ENCODE data around the gene NEDD4L. TPM values are rescaled to one million over a fixed set of nuclear protein-coding genes. Genes with fewer than 3 reads are reported as not detected.

NEDD4L gene
- total RNA-seq, 5 donors from 2014 or later (not counting 1 experiment from before 2014, with no cell fraction given): 4.4 to 10.7 (median 6.7) TPM

DNA sequence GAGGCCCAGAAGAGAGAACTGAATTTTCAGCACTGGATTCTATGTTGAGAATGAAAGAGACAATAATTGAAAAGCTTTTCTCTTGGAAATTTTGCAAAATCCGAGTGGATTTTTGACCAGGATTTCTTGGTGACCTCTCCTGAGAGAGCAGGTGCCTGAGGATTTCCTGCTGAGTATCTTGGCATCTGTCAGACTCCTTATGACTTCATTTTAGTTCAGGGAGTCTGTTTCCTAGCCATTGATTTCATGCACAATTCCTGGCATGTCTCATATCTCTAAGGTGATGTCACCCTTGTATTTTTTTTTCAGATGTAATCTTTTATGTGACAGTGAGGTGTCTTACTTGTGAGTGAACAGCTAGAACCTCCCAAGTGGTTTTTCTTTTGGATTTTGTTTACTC lies 195.9 kb downstream of the NEDD4L start:
- no peaks in the 10 kb centered on the region for H3K9me3 ChIP-seq
- Mint-ChIP-seq H3K27ac (no peak overlapping the region), H3K9me3 (no peaks in the 10 kb centered on the region), H3K4me1 (no peaks in the 10 kb centered on the region), H3K27me3 (no peaks in the 10 kb centered on the region), H3K36me3 (no peaks in the 10 kb centered on the region), H3K4me3 (no peak overlapping the region)
- no peak overlapping the region for H3K27ac ChIP-seq (ENCODE audit: low read length)
- ChIA-PET POLR2A (interaction anchor here in 1 of 2 donors (0.7 kb wide), 1 partner anchor 92 kb away, joined by 4 read pairs; no protein-coding TSS in a partner anchor), CTCF (no interaction called here)
- WGBS (ENCODE audit: insufficient coverage): 31% methylated on average over 1 of the region's 1 CpG
- H3K4me1 ChIP-seq (ENCODE audit: control insufficient read depth in 1 of 2, extremely low read depth in 1 of 2, insufficient read depth in 2 of 2, low read length in 2 of 2): no peaks in the 10 kb centered on the region
- H3K36me3 ChIP-seq (ENCODE audit: control insufficient read depth in 2 of 2, extremely low read depth in 1 of 2, insufficient read depth in 1 of 2, low read length in 1 of 2): no peaks in the 10 kb centered on the region
- no peaks in the 10 kb centered on the region for H3K27me3 ChIP-seq (replicated peaks in 1 of 2; ENCODE audit: control insufficient read depth in 2 of 2, extremely low read depth in 1 of 2, insufficient read depth in 2 of 2, low read length in 1 of 2)
- no peak for DNase-seq
- ATAC-seq (replicated peaks in 1 of 4): no peak
- H3K4me3 ChIP-seq (ENCODE audit: control insufficient read depth in 1 of 2, extremely low read depth in 1 of 2, low read length in 1 of 2): no peak overlapping the region

DNA sequence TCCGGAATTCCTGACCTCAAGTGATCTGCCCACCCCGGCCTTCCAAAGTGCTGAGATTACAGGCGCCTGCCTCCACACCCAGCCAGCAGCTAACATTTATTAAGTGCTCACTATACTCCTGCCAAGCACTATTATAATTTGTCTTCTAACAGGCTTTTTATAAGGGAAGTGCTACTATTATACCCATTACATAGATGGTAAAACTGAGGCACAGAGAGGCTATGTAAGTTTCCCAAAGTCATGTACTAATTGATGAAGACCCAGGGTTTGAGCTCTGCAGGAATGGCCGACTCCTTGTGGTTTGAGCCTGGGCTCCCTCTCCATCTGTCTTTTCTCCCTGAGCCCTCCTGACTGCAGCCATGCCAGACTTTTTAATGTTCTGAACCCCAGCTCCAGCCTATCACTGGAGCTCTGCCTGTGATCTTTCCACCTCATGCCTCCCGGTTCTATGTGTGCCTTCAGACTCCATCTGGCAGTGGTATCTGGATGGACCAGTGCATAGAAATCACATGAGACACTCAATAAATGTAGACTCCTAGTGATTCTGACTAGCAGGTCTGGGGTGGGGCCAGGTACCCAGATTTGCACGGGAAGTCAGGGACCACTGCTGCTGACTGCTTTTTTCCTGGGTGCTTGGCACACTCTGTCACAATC lies 197.1 kb downstream of the NEDD4L start:
- Mint-ChIP-seq H3K27me3 (no peaks in the 10 kb centered on the region), H3K9me3 (no peaks in the 10 kb centered on the region), H3K36me3 (no peaks in the 10 kb centered on the region), H3K4me1 (no peaks in the 10 kb centered on the region), H3K27ac (no peak overlapping the region), H3K4me3 (no peak overlapping the region)
- no peak overlapping the region for H3K4me3 ChIP-seq (ENCODE audit: control insufficient read depth in 1 of 2, extremely low read depth in 1 of 2, low read length in 1 of 2)
- 98% methylated on average over 5 of the region's 6 CpGs for WGBS (ENCODE audit: insufficient coverage)
- H3K36me3 ChIP-seq (ENCODE audit: control insufficient read depth in 2 of 2, extremely low read depth in 1 of 2, insufficient read depth in 1 of 2, low read length in 1 of 2): no peaks in the 10 kb centered on the region
- no peak overlapping the region for H3K27ac ChIP-seq (ENCODE audit: low read length)
- ATAC-seq (replicated peaks in 1 of 4): no peak
- ChIA-PET CTCF (no interaction called here), POLR2A (no interaction called here)
- H3K4me1 ChIP-seq (ENCODE audit: control insufficient read depth in 1 of 2, extremely low read depth in 1 of 2, insufficient read depth in 2 of 2, low read length in 2 of 2): no peaks in the 10 kb centered on the region
- no peaks in the 10 kb centered on the region for H3K9me3 ChIP-seq
- DNase-seq: no peak
- no peaks in the 10 kb centered on the region for H3K27me3 ChIP-seq (replicated peaks in 1 of 2; ENCODE audit: control insufficient read depth in 2 of 2, extremely low read depth in 1 of 2, insufficient read depth in 2 of 2, low read length in 1 of 2)

- Histone ChIP-seq H3K9me3 (no peaks in the 10 kb centered on the region), H3K27me3 (replicated peaks in 1 of 2; ENCODE audit: control insufficient read depth in 2 of 2, extremely low read depth in 1 of 2, insufficient read depth in 2 of 2, low read length in 1 of 2) (no peaks in the 10 kb centered on the region), H3K36me3 (ENCODE audit: control insufficient read depth in 2 of 2, extremely low read depth in 1 of 2, insufficient read depth in 1 of 2, low read length in 1 of 2) (no peaks in the 10 kb centered on the region), H3K4me3 (ENCODE audit: control insufficient read depth in 1 of 2, extremely low read depth in 1 of 2, low read length in 1 of 2) (no peak overlapping the region), H3K4me1 (ENCODE audit: control insufficient read depth in 1 of 2, extremely low read depth in 1 of 2, insufficient read depth in 2 of 2, low read length in 2 of 2) (no peaks in the 10 kb centered on the region), H3K27ac (ENCODE audit: low read length) (no peak overlapping the region)
- Mint-ChIP-seq H3K27me3 (no peaks in the 10 kb centered on the region), H3K27ac (no peak overlapping the region), H3K4me1 (no peaks in the 10 kb centered on the region), H3K36me3 (no peaks in the 10 kb centered on the region), H3K9me3 (no peaks in the 10 kb centered on the region), H3K4me3 (no peak overlapping the region)
- 54% methylated on average over 4 of the region's 6 CpGs for WGBS (ENCODE audit: insufficient coverage)
- ChIA-PET POLR2A (no interaction called here), CTCF (interaction anchor here (0.6 to 1.2 kb wide), 2 partner anchors 14 to 358 kb away, joined by 3 read pairs; no protein-coding TSS in a partner anchor)
- no peak for DNase-seq
- ATAC-seq (replicated peaks in 1 of 4): no peak
Observed at GRCh38 chr18:58241877-58242276, 197.9 kb downstream of the NEDD4L start.

GRCh38 chr18:58242435-58242834 lies 198.4 kb downstream of the NEDD4L start:
- H3K27ac Mint-ChIP-seq: no peak overlapping the region
- no peaks in the 10 kb centered on the region for H3K4me1 Mint-ChIP-seq
- H3K27me3 Mint-ChIP-seq: no peaks in the 10 kb centered on the region
- H3K27ac ChIP-seq (ENCODE audit: low read length): no peak overlapping the region
- CTCF ChIA-PET: interaction anchor here (0.6 to 1.2 kb wide), 2 partner anchors 15 to 359 kb away, joined by 3 read pairs; no protein-coding TSS in a partner anchor
- no peaks in the 10 kb centered on the region for H3K36me3 ChIP-seq (ENCODE audit: control insufficient read depth in 2 of 2, extremely low read depth in 1 of 2, insufficient read depth in 1 of 2, low read length in 1 of 2)
- no peaks in the 10 kb centered on the region for H3K36me3 Mint-ChIP-seq
- WGBS (ENCODE audit: insufficient coverage): 93% methylated on average over 6 of the region's 12 CpGs
- no peak overlapping the region for H3K4me3 Mint-ChIP-seq
- no peaks in the 10 kb centered on the region for H3K4me1 ChIP-seq (ENCODE audit: control insufficient read depth in 1 of 2, extremely low read depth in 1 of 2, insufficient read depth in 2 of 2, low read length in 2 of 2)
- H3K9me3 ChIP-seq: no peaks in the 10 kb centered on the region
- no peaks in the 10 kb centered on the region for H3K9me3 Mint-ChIP-seq
- ATAC-seq (replicated peaks in 1 of 4) (no peak), DNase-seq (no peak)
- peaks cover 0 to 4% of the 10 kb centered on the region in 2 experiments for H3K27me3 ChIP-seq (replicated peaks in 1 of 2; ENCODE audit: control insufficient read depth in 2 of 2, extremely low read depth in 1 of 2, insufficient read depth in 2 of 2, low read length in 1 of 2)
- POLR2A ChIA-PET: no interaction called here
- no peak overlapping the region for H3K4me3 ChIP-seq (ENCODE audit: control insufficient read depth in 1 of 2, extremely low read depth in 1 of 2, low read length in 1 of 2)

- DNase-seq: no peak
- POLR2A ChIA-PET: no interaction called here
- Mint-ChIP-seq H3K27ac (no peak overlapping the region), H3K27me3 (peaks cover 0 to 4% of the 10 kb centered on the region in 2 donors), H3K9me3 (no peaks in the 10 kb centered on the region), H3K36me3 (no peaks in the 10 kb centered on the region), H3K4me3 (no peak overlapping the region), H3K4me1 (no peaks in the 10 kb centered on the region)
- no peak for ATAC-seq (replicated peaks in 1 of 4)
- Histone ChIP-seq H3K36me3 (ENCODE audit: control insufficient read depth in 2 of 2, extremely low read depth in 1 of 2, insufficient read depth in 1 of 2, low read length in 1 of 2) (no peaks in the 10 kb centered on the region), H3K4me3 (ENCODE audit: control insufficient read depth in 1 of 2, extremely low read depth in 1 of 2, low read length in 1 of 2) (no peak overlapping the region), H3K9me3 (no peaks in the 10 kb centered on the region), H3K27ac (ENCODE audit: low read length) (no peak overlapping the region), H3K4me1 (ENCODE audit: control insufficient read depth in 1 of 2, extremely low read depth in 1 of 2, insufficient read depth in 2 of 2, low read length in 2 of 2) (no peaks in the 10 kb centered on the region), H3K27me3 (replicated peaks in 1 of 2; ENCODE audit: control insufficient read depth in 2 of 2, extremely low read depth in 1 of 2, insufficient read depth in 2 of 2, low read length in 1 of 2) (peaks cover 0 to 4% of the 10 kb centered on the region in 2 experiments)
- WGBS (ENCODE audit: insufficient coverage): 78% methylated on average over 4 of the region's 5 CpGs
- CTCF ChIA-PET: interaction anchor here in 1 of 2 donors (1.2 kb wide), 1 partner anchor 15 kb away, joined by 3 read pairs; no protein-coding TSS in a partner anchor
Observed at GRCh38 chr18:58242968-58243367, 198.9 kb downstream of the NEDD4L start.

DNA sequence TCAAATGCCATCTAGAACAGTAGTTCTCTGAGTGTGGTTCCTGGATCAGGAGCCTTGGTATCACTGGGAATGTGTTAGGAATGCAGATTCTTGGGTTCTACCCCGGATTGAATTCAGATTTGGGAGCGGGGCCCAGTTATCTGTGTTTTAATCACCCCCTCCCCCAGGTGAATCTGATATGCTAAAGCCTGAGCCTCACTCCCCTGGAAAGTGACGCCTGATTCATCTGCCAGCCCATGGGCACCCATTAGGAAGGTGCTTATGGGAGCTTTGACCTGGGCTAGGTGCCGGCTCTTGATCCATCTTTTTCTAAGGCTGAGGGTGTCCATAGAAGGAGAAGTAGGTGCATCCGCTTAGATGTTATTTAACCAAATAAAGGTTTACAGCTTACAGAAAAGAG lies 199.4 kb downstream of the NEDD4L start:
- DNase-seq (no peak), ATAC-seq (replicated peaks in 1 of 4) (no peak)
- peaks cover 0 to 4% of the 10 kb centered on the region in 2 experiments for H3K27me3 ChIP-seq (replicated peaks in 1 of 2; ENCODE audit: control insufficient read depth in 2 of 2, extremely low read depth in 1 of 2, insufficient read depth in 2 of 2, low read length in 1 of 2)
- CTCF ChIA-PET: no interaction called here
- no peak overlapping the region for H3K27ac ChIP-seq (ENCODE audit: low read length)
- H3K36me3 Mint-ChIP-seq: no peaks in the 10 kb centered on the region
- H3K9me3 Mint-ChIP-seq: no peaks in the 10 kb centered on the region
- H3K27ac Mint-ChIP-seq: no peak overlapping the region
- H3K36me3 ChIP-seq (ENCODE audit: control insufficient read depth in 2 of 2, extremely low read depth in 1 of 2, insufficient read depth in 1 of 2, low read length in 1 of 2): no peaks in the 10 kb centered on the region
- WGBS (ENCODE audit: insufficient coverage): no CpG with 5 or more reads among the region's 5 CpGs
- no peaks in the 10 kb centered on the region for H3K4me1 ChIP-seq (ENCODE audit: control insufficient read depth in 1 of 2, extremely low read depth in 1 of 2, insufficient read depth in 2 of 2, low read length in 2 of 2)
- H3K27me3 Mint-ChIP-seq: peaks cover 0 to 4% of the 10 kb centered on the region in 2 donors
- POLR2A ChIA-PET: no interaction called here
- no peaks in the 10 kb centered on the region for H3K4me1 Mint-ChIP-seq
- H3K4me3 Mint-ChIP-seq: no peak overlapping the region
- H3K4me3 ChIP-seq (ENCODE audit: control insufficient read depth in 1 of 2, extremely low read depth in 1 of 2, low read length in 1 of 2): no peak overlapping the region
- H3K9me3 ChIP-seq: no peaks in the 10 kb centered on the region

Data from T-cell (primary cell).